H1 (cell line): Measurements from ENCODE around the gene TLE2. TPM values are rescaled to one million over a fixed set of nuclear protein-coding genes. Genes with fewer than 3 reads are reported as not detected.

ENCODE experiments used
- BRCA1 ChIP-seq: IDR thresholded peaks from 2 replicates; pipeline ENCODE4 v1.6.1; 2012; ENCODE audit warnings: low read depth, low read length, improper control_type of control experiment
- E2F6 ChIP-seq: IDR thresholded peaks from 2 replicates; pipeline ENCODE4 v1.6.1; 2012; ENCODE audit warnings: inconsistent platforms
- MAFK ChIP-seq: IDR thresholded peaks from 2 replicates; pipeline ENCODE4 v1.6.1; 2012; ENCODE audit warnings: low read depth, mild to moderate bottlenecking, improper control_type of control experiment, low read length
- SP1 ChIP-seq: IDR thresholded peaks from 2 replicates; pipeline ENCODE4 v1.6.1; 2011; ENCODE audit warnings: low read depth, low read length
- TCF12 ChIP-seq: IDR thresholded peaks from 2 replicates; pipeline ENCODE4 v1.6.1; 2011; ENCODE audit warnings: low read depth, mild to moderate bottlenecking, low read length
- polyA plus RNA-seq, 7 experiments: library from polyadenylated mRNA; depleted of rRNA in 3 of 7; stranded (reverse) in 5 of 7; unstranded in 2 of 7; fragments of >200 nt in 5 of 7; fragments of 200-250 nt in 2 of 7; gene quantifications; 1 replicate in 5 of 7; 2 replicates in 1 of 7; 4 replicates in 1 of 7; pipeline versions ENCODE4 v1.2.1 to v1.2.3, GENCODE V29; 2011 to 2013; ENCODE audit warnings: missing spikeins in 2 of 7, mixed read lengths in 2 of 7
- total RNA-seq: library from RNA; stranded (reverse); fragmentation: NEBNext Ultra II Directional; extraction: Animal tissue kit (Norgen Biotek cat#: 25700); gene quantifications from 2 replicates; pipeline ENCODE4 v1.2.1, GENCODE V29; 2021

The TLE2 gene
- total and polyA plus RNA-seq, 2 of the 8 experiments (the other 6 are each of a cell fraction or from before 2014, with no cell fraction given) = 8.0 to 11.5 TPM

- TF ChIP-seq BRCA1 = peak; percentile 31; the same call in 1 of the 2 replicates
- peak; percentile 86 for TF ChIP-seq SP1
- TF ChIP-seq E2F6 = no peak
- no peak for TF ChIP-seq MAFK
- TF ChIP-seq TCF12 = no peak
Observed at GRCh38 chr19:2950286-2951124, 78.6 kb downstream of the TLE2 start (continued).
